HG02571 (cell line): ENCODE measurements around the gene FBLN2.

Experiments
- ATAC-seq: cut with Tn5 transposase; IDR thresholded peaks from one replicate; pipeline ENCODE4 v1.9.1; 2021; ENCODE audit warnings: mild to moderate bottlenecking, moderate library complexity; ENCODE audit not compliant: unreplicated experiment

The FBLN2 gene

DNA sequence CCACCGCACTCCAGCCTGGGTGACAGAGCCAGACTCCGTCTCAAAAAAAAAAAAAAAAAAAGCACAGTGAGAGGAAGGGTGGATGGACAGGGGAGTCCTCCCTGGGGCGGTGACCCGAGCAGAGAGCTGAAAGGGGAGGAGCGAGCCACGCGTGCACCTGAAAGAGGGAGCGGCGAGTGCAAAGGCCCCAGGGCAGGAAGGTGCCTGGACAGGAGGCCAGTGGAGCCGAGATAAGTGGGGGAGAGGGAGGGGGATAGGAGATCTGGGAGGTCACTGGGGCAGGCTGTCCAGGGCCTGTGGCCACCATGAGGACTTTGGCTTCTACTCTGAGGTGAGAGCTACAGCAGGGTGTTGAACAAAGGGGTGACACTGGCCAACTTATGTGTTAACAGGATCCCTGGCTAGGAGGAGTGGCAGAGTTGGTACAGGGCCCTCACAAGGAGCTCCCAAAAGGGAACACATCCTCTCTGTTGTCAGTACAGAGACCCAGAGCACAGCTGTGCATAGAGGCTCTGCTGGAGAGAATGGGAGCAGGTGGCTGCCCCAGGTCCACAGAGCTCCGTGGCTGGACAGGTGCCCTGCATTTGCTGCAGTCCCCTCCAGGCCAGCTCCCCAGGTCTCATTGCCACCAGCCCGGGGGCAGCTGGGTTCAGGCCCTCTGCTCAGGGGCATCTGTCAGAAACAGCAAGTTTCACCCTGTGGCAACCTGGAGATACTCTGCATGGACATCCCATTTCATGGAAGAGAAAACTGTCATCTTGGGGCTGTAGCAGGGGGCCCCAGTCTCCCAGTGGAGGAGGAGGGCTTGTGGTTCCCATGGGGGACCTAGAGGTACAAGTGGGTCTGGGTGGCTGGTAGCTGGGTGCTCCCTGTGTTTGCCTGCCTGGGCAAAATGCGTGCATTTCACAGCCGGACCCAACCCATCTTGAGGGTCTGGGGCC lies 28.5 kb downstream of the FBLN2 start:
- ATAC-seq: no peak

DNA sequence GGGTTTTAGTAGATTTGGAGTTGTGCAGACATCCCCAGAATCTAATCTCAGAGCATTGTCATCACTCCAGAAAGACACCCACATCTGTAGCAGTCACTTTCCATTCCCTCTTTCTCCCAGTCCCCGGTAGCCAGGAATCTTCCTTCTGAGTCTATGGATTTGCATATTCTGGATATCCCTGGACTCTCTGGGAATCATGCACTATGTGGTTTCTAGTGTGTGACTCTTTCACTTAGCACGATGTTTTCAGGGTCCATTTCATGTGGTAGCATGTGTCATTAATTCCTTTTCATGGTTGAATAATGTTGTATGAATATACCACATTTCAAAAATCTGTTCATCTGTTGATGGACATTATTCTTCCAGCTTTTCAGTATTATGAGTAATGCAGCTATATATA lies 29.3 kb downstream of the FBLN2 start:
- no peak for ATAC-seq

GRCh38 chr3:13579063-13579462 lies 30.1 kb downstream of the FBLN2 start:
- ATAC-seq: no peak

- ATAC-seq: no peak
Observed at GRCh38 chr3:13580256-13581023, 31.5 kb downstream of the FBLN2 start.

DNA sequence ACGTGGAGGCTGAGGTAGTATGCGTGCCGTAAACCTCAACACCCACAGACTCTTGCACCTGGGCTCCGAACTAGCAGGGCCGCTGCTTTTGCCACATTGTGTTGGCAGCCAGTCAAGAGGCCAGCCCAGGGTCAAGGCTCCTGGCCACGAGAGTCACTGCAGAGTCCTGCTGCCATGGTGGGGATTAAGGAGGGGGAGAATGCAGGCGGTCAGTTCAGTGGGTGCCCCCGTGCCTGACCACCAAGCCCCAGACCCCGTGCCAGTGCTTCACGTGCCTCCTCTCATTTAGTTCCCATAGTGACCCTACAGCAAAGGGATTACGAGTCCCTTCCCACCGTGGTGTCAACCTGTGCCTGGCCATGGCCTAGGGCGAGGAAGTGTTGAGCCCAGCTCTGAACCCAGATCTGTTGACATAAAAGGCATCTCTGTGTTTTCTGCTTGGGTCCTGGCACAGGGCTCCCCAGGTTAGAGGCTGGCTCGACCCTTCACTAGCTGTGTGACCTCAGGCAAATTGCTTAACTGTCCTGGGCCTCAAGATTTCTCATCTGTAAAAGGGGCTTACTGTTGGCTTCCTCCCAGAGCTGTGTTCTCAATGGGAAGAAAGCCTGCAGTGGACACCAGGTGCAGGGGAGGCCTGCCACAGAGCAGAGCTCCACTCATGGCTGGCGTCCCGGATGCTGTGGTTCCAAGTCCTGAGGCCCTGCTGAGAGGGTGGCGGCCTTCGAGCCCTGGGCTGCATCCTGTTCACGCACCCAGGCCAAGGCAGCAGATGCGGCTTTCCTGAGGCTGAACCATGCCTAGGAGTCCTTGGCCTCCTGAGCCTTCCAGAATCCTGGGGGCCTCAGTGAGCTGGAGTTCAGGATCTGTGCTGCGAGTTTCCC lies 32.8 kb downstream of the FBLN2 start:
- no peak for ATAC-seq

DNA sequence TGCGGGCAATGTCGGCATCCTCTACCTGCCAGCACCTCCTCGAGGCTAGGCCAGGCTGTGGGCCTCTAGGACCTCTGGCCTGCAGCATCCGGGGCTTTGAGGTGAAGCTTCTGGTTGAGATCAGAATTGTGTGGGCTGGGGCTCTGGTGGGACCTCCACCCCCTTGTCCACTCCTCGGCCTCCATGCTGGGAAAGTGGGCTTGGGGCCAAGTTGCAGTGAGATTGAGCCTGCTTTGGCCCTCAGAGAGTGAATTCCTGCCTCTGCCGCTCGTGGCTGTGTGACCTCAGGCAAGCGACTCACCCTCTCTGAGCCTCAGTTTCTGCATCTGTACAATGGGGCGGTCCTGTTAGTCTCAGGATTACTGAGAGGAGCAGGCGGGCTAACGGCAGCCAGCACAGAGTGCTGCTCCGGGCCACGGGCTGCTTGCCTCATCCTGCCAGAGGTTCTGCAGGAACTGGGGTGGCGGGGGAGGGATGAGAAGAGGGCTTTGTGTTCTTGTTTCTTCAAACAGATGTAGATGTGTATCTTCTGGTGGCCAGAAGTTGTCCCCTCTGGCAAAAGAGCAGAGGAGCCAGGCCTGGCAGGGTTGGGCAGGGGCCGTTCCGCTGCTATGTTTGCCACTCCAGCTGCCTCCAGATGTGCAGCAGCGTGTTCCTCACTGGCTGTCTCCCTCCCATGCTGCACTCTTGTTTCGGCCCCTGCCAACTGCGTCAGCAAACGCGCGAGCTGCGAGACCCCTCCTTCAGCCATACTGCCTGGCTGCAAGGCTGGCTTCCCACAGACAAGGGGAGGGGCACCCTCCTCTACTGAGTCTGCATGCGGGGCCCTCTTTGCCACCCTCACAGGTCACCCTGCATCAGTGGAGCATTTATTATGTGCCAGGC lies 33.7 kb downstream of the FBLN2 start:
- ATAC-seq: no peak

DNA sequence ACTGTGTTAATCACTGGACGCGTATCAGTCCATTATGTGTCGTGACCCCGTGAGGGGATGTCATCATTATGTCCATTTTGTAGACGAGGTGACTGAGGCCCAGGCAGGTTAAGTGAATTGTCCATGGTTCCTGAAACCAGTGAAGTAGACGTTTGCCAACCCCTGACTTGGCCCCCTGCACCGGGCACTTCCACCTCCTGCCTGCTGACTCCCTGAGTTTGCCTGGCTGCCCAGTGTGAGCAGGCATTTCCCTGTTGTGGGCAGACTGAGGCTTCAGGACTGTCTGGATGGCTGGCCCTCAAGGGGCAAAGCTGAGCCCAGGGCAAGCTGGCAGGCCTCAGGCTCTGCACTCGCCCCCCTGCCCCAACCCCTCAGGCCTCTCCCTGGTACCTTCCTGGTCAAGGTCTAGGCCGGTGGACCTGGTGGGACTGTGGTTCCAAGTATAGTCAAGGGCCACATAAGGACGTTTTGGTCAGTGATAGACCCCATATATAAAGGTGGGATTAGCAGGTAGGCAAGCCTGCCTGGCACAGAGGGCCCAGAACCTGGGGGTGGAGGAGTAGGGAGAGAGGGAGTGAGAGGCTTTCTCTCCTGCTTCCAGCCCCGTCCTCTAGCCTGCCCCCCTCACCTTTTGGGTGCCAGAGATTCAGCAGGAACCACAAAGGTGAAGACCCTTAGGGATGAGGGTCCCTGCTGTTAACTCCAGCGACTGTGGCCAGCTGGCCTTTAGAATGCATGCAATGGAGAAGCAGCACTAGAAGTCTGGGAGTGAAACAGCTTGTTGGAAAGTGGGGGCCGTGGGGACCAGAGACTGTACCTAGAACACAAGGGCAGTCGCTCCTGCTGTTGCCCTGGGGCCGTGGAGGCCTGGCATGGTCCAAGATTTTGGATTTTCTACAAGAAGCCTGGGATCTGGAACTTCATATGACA lies 34.6 kb downstream of the FBLN2 start:
- no peak for ATAC-seq

- ATAC-seq: no peak
Observed at GRCh38 chr3:13584427-13584891, 35.5 kb downstream of the FBLN2 start.

DNA sequence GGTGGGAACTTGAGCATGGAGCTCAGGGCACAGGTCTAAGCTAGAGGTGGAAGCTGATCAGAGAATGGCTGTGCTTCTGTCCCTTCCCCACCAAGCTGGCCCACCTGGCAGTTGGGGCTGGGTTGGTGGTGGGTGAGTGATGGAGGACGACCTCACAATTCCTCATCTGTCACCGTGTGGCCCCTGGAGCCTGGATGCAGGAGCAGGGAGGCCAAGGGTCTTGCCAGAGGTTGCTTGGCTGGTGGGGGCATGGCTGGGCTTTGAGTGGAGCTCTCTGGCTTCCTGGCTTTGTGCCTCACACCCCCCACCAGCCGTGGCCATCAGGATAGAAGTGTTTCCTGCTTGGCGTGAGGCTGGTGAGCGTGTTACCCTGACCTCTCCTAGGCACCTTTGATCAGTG lies 36.0 kb downstream of the FBLN2 start:
- ATAC-seq: no peak

DNA sequence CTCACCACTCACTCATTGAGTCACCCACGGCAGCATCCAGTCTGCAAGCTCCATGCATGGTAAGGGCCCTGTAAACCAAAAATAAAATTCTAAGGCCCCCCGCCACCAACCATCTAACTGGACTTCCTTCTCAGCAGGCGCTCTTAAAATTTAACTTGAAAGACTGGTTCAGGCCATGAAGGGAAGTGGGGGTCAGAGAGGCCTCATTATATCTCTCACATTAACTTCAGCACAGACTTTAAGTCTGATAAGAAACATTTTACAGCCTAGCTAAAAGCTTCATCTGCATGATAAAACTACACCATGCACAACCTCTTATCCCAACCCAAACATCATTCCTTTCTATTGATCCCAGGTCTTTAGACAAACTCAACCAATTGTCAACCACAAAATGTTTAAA lies 38.5 kb downstream of the FBLN2 start:
- no peak for ATAC-seq

GRCh38 chr3:13588221-13588701 lies 39.3 kb downstream of the FBLN2 start:
- no peak for ATAC-seq

DNA sequence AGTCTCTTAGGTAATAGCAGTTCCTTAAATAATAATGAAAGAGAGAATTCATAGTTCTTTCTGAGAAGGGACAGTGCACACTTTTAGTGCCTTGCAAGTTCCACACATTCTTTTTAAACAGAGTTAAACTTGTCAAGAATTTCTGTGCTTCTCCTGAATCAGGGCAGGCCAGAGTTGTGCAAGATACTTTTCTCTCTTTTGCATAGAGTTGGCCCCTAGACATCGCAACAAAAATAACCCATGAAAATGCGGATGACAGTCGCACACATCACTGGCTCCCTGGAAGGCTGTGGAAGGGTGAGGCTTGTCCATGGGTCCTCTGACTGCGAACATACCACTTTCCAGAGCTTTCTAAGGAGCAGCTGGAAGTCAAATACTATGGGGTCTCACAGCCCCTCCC lies 40.1 kb downstream of the FBLN2 start:
- ATAC-seq: no peak

DNA sequence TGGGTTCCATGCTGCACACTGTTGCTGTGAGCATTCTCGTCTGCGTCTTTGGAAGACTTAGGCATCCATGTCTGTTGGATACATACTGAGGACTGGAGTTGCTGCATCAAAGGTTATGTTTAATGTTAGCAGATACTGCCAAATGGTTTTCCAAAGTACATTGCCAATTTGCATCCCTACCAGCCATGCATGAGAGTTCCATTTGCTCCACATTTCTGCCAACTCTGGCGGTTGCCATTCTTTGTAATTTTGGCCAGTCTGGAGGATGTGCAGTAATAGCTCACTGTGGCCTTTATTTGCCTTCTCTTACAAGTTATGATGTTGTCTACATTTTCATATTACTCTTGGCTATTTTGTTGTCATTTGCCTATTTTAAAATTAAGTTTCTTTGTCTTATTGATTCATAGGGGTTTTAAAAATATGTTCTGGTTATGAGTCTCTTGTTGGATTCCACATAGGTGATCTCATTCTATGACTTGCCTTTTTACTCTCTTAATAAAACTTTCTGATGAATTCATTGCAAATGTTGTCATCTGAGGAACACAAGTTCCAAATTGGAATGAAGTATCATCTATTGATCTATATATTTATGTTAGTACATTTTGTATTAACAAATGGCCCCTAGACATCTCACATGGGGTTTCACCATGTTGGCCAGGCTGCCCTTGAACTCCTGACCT lies 42.1 kb downstream of the FBLN2 start:
- no peak for ATAC-seq

DNA sequence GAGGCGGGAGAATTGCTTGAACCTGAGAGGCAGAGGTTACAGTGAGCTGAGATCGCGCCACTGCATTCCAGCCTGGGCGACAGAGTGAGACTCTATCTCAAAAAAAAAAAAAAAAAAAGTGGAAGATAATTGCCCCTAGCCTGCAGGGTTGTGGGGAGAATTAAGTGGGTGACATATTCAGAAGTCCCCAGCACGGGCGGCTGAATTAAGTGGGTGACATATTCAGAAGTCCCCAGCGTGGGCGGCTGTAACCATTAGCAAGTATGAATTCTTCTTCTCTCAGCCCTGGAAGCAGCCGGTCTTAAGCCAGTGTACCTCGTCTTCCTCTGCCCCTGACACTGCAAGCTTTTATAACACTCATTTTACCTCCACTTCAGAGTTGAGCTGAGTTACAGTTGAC lies 44.7 kb downstream of the FBLN2 start:
- no peak for ATAC-seq

DNA sequence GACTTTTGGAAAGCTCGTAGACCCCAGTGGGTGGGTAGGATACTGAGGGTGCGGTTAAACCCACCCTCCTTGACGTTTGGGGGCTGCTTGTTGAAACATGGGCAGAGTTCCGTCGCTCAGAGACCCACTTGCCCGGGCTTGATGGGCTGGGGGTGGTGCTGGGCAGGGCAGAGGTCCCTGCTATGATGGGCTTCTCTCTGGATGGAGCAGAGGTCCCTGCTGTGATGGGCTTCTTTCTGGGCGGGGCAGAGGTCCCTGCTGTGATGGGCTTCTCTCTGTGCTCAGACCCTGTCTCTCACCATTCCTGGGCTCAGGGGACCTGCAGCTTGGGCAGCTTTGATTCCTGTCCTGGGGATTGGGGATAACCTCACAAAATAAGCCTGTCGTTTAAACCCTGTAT lies 45.2 kb downstream of the FBLN2 start:
- no peak for ATAC-seq

- no peak for ATAC-seq
Observed at GRCh38 chr3:13594991-13595421, 46.1 kb downstream of the FBLN2 start.

DNA sequence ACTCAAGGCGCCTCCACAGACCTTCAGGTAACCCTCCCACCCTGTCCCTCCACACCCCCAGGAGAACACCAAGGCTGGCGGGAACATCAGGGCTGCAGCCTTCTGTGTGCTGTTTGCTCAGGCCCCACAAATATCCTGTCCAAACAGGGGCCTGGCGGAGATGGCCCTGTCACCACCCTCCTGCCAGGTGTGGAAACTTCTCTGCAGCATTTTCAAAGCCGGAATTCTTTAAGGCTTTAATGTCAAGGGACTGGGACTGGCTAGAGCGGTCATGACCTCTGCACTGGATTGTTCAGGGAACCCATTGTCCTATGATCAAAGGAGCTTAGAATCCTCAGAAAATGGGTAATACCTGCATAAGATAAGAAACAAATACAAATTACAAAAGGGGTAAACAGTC lies 46.6 kb downstream of the FBLN2 start:
- no peak for ATAC-seq
